SK-N-SH treated with all-trans-retinoic acid at 6 μM for 48 hours (cell line): Measurements from ENCODE around the gene DOK4.

Experiments
- ZC3H10 ChIP-seq: fragments of 250-450 bp; sonication (Bioruptor Pico); IDR thresholded peaks from 2 replicates; pipeline ENCODE4 v1.5.1; 2021; ENCODE audit warnings: mild to moderate bottlenecking, moderate library complexity
- ZFP30 ChIP-seq: fragments of 450-650 bp; formaldehyde crosslinking; IDR thresholded peaks from 2 replicates; pipeline ENCODE4 v1.5.0; 2022; ENCODE audit warnings: mild to moderate bottlenecking, moderate library complexity
- ZNF70 ChIP-seq: fragments of 450-650 bp; formaldehyde crosslinking; IDR thresholded peaks from 2 replicates; pipeline ENCODE4 v1.5.0; 2020; ENCODE audit warnings: mild to moderate bottlenecking, moderate library complexity
- TF ChIP-seq, protein P1 (sequence below): fragments of 250-450 bp; sonication (Bioruptor Pico); IDR thresholded peaks from 2 replicates; pipeline ENCODE4 v1.5.1; 2020; ENCODE audit warnings: low read depth, mild to moderate bottlenecking, moderate library complexity

DNA sequence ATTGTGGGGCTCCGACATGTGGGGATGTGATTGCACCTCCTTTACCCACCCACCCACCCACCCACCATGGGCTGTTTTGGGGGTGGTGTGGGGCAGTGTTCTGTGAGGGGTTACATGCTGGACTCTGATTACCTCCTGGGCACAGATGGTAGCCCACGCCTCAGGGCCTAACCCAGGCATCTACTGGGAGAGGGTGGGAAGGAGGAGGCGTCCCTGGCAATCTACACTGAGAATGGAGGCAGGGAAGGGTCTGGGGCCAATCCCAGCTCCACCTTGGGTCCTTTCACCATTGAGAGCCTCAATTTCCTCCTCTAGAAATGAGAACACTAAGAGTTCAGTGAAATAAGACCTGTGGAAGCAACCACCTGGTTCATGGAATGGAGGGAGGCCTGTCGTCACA lies 11.7 kb upstream of the DOK4 start:
- TF ChIP-seq ZFP30 (CRISPR knock-in tag) (no peak), ZNF70 (CRISPR knock-in tag) (no peak), ZC3H10 (CRISPR knock-in tag) (no peak)
- TF ChIP-seq, protein P1, sequence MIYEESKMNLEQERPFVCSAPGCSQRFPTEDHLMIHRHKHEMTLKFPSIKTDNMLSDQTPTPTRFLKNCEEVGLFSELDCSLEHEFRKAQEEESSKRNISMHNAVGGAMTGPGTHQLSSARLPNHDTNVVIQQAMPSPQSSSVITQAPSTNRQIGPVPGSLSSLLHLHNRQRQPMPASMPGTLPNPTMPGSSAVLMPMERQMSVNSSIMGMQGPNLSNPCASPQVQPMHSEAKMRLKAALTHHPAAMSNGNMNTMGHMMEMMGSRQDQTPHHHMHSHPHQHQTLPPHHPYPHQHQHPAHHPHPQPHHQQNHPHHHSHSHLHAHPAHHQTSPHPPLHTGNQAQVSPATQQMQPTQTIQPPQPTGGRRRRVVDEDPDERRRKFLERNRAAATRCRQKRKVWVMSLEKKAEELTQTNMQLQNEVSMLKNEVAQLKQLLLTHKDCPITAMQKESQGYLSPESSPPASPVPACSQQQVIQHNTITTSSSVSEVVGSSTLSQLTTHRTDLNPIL (CRISPR knock-in tag) = no peak
